Cerebellar cortex (tissue), 1 donor: ENCODE results near the gene GAR1.
"Not testable (repeated sequence)": the region's sequence is repeated elsewhere in the genome, so short reads cannot be mapped to it uniquely, and the experiment has no call there.

Experiments used
- DNase-seq: peaks from one replicate; pipeline ENCODE4 v3.0.0-alpha.2; 2015; ENCODE audit warnings: low spot score

Gene GAR1

DNA sequence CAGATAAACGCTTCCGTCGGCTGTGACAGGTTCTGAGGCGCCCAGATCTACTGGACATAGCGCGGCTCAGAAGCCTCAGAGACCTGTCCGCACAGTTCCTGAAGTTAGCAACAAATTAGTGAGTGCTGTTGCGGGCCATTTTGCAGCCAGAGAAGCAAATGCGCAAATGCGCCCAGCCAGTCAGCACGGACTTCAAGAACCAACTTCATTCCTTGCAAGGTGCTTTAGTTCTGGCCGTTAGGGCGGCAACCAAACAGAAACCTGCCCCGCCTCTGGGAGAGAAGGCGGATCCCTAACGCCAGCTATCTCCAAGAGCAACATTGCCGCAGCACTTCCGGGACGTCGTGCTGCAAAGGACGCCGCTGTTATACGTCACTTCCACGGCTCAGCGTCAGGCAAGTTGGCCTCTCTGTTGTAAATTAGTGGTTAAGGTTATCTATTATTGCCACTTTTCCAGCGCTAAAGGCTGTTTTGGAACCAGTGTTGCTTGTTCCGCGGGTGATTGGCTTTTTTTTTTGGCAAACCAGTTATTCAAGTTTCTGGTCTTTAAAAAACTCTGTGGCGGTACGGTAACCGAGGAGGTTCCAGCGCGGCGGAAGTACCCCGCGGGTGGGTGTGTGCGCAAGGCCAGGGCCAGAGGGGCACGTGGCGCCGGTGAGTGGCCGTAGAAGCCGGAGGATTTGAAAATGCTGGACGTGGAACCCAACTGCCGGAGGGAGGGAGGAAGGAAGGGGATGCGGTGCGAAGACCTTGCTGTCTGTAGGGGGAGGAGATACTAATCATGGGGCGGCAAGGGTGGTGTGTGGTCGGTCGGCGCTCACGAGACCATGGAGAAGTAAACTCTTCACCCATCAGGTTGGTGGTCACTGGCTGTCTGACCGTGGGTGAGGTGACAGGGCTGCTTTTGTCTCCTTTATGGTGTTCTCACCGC lies at the start of gene GAR1:
Gene GAR1 (plus strand): TSS at position 612 of the 931 bp plus-strand sequence. CDS start 403 bp downstream, outside the sequence.
- DNase-seq = peak; percentile 96

DNA sequence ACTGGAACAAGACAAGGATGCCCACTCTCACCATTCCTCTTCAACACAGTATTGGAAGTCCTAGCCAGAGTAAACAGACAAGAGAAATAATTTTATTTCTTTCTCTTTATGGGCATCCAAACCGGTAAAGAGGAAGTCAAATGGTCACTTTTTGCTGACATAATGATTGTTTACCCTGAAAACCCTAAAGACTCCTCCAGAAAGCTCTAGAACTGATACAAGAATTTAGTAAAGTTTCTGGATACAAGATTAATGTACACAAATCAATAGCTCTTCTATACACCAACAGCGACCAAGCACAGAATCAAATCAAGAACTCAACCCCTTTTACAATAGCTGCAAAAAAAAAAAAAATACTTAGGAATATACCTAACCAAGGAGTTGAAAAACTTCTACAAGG lies 33.5 kb upstream of the GAR1 start:
- DNase-seq = not testable (repeated sequence)

DNA sequence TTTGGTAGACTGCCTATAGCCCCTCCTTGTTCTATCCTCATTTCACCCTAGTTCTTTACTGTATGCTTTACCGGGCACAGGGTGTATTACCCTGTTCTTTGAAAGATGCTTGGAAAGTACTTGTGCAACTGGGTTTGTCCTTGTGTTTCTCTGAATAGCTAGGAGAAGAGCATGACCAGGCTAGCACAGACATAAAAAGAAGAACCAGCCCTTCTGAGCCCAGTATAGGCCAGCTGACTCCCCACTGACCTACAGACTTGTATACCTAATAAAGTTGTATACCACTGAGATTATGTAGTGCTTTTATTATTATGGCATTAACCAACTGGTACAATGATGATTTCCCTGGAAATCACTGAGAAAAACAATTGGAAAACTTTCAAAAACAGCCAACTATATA lies 28.7 kb upstream of the GAR1 start:
- no peak for DNase-seq

DNA sequence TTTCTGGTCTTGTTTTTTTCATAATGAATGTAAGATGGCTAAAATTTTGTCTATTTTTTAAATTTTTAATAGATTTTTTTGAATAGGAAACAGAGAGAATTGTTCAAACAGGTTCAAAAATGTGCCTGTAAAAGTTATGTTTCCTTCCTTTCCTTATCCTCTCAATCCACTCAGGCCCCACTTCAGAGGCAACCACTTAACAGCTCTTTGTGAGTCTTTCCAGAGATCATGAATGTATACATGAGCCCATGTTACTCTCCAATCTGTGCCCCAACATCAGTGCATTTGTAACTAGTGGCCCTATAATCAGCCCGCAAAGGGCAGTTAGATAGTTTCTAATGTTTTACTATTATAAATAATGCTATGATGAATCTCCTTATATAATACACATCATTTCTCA lies 27.8 kb upstream of the GAR1 start:
- DNase-seq = no peak

DNA sequence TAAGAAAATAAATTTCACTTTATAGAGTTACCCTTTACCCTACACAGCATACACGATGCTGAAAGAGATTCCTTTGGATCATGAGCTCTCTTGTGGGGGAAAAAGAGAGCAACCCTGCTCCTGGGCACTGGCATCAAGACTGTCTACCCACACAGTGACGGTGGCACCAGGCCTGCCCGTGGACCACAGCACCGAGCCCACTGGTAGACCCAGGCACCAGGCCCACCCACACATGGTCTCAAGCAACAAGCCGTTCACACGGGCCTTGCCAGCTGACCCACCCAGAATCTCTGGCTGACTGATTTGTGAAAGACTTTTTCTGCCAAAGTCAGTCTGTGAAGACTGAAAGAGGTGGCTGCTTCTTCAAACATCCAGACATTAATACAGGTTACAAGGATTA lies 20.5 kb upstream of the GAR1 start:
- DNase-seq = no peak

DNA sequence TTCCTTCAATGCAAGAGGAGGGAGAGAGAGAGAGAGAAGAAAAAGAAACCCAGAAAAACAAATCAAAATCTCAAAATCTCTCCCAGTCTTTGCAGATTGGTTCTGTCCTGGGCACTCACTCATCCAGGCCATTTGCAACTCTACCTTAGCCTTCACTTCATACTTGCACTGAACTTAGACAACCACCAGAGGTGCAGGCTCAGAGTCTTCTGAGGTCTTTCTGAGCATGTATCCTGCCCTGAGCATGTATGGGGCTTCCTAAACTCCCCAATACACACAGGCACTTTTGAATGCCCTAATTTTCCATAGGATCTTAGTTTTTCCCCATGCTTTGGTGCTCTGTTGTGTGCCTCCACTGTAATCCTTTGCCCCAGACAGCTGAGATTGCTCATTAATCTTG lies 16.7 kb upstream of the GAR1 start:
- no peak for DNase-seq

DNA sequence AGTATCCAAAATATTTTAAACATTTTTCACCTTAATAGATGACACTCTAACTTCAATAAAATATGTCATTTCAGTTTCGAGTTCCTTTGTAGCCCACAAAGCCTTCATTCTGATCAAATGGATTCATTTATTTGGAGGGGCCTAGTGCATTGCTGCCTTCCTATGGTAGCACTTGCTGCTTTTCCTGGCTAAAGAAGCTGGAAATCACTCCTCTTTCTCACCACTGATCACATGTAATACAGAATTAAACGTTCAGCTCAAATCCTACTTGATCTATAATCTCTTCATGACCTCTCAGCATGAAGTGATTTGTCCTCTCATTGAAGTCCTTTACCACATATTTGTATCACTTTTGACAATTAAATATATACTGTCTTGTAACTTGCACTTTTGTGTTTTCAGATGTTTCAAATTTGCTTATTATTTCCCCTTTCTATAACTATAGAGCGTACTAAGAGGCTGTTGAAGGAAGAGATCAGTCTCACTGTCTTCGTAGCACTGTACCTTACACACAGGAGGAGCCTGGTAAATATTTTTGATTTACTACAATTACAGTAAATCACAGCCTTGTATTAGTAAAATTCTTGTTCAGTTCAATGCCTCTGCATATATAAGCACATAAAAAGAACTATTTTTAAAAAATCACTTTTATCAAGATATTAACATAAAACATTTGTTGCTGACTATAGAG lies 14.3 kb upstream of the GAR1 start:
- DNase-seq = no peak

DNA sequence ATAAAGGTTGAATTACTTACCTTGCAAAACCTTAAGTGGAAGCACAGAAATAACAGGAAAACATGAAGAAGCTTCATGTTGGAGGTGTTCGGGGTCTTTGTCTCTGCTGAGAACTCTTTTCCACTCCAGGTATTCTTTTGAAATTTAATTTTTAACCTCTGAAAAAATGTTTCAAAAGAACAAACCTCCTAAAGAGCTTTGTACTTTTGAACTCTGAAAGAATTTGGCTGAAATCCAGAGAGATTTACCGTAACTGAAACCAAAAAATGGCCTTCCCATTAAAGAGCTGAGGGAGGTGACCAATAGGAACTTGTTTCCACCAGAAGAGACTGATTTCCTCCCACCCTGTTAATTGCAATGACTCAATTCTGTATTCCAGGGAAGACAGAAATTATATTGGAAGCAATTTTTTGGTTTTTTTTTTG lies 13.7 kb upstream of the GAR1 start, which contains the start of gene CFI:
Gene CFI (minus strand): TSS at position 105 of the 425 bp plus-strand sequence. CDS start 28 bp downstream, at position 77.
- DNase-seq = no peak

DNA sequence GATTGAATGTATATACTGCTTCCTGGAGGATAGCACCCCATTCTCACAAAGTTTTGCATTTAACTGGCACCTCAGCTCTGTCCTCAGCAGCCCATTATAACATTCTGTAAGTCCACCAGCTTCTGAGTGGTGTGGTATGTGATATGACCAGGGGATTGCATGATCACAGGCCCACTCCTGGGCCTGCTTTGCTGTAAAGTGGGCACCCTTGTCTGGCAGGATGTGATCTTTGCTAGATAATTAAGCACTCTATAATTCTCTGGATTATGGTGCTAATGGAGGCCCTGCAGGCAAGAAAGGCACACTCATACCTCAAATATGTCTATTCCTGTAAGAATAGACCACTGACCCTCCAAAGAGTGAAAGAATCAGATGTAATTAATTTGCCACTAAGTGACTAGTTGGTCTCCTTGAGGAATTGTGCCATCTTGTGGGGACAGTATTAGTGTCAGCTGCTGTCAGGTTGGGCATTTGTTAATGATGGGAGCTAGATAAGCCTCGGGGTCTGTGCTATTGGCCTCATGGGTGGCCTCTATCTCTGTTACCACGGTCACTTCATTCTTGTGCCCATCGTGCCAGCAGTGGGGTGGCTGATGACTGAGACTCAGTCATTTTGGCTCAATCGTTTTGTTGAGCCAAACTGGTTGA lies 11.5 kb upstream of the GAR1 start:
- peak; percentile 28 for DNase-seq

DNA sequence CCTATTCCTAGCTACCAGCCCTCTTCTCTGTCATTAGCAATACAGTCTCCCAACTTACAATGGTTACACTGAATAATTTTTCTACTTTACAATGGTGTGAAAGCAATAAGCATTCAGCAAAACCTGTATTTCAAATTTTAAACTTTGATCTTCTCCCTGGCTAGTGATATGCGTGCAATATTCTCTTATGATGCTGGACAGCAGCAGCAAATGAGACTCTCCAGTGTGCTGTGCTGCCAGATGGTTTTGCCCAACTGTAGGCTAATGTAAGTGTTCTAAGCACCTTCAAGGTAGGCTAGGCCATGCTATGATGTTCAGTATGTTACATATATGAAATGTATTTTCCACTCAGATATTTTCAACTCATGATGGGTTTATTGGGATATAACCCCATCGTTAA lies 5.9 kb upstream of the GAR1 start:
- no peak for DNase-seq

DNA sequence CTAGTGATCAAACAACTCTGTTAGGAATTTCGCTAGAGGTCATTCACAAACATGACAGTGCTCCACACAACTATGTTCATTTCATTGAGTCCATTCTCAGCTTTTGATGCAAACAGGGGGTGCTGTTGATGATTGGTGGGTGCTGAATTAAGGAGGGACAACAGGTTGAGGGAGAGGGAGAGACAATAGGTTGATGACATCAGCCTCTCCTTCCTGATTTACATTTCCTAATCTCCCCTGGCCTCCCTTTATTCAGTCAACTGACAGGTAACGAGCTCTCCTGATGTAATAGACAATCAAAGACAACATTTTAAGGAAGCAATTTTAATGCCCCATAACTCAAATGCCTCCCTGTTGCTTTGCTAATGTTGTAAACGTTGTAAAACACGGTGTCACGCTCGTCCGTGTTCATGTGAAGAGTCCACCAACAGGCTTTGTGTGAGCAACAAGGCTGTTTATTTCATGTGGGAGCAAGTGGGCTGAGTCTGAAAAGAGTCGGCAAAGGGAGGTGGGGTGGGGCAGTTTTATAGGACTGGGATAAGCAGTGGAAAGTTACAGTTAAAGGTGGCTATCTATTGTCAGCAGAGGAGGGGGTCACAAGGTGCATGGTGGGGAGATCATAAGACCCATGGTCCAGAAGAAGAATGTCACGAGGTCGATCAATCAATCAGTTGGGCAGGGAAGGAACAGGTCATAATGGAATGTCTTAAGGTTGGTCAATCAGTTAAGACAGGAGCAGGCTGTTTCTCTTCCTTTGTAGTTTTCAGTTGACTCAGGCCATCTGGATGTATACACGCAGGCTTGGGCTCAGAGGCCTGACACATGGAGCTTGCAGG lies 4.8 kb upstream of the GAR1 start:
- no peak for DNase-seq

DNA sequence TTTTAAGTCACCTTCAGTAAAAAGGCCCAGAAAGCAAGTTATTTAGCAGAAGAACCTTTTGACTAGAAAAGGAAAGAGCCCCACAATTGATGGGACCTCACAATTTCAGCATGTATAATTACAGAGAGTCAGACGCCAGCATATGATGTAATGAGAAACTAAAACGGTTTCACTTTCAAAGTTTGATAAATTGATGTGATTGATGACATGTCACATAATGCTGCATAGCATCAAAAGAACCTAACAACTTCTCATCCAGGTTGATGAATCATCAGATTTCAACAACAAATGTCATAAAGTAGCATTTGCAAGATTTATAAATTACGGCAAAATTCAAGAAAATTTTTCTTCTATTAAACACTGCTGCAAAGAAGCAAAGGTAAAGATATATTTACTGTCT lies 3.9 kb upstream of the GAR1 start:
- no peak for DNase-seq

DNA sequence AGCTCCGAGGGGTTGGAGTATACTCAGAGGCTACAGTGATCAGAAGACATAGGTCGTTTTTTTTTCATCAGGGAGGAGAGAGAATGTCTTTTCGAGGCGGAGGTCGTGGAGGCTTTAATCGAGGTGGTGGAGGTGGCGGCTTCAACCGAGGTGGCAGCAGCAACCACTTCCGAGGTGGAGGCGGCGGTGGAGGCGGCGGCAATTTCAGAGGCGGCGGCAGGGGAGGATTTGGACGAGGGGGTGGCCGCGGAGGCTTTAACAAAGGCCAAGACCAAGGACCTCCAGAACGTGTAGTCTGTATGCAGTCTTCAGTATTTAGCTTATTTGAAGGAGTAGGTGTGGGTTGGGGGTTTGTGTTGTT lies 500 bp downstream of the GAR1 start:
- no peak for DNase-seq

DNA sequence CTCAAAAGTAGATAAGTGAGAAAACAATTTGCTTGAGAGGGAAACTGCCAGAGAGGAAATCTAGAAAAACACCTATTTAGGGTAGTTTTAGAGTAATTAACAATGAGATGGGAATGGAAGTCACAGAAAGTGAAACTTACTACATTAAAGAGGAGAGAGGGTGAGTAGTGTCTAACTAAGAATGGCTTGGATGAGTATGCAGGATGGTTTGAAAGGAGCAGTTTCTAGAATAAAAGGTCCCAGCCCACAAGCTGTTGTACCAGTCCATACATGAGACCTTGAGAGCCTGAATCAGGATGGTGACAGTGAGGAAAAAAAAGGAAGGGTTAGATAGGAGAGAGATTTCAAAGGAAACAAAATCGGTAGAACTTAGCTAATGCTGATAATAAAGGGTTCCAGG lies 1.3 kb downstream of the GAR1 start:
- no peak for DNase-seq

DNA sequence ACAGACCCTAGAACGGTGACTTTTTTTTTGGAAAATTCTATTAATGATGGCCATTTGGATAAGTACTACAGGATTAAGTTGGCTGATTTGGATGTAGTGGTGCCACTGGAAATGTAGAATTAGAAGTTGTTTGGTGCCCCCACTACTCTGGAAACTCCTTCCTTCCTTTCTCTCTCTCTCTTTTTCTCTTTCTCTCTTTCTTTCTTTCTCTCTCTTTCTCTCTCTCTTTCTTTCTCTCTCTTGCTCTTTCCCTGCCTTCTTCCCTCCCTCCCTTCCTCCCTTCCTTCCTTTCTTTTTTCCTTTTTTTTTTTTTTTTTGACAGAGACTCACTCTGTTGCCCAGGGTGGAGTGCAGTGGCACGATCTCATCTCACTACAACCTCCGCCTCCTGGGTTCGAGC lies 2.7 kb downstream of the GAR1 start:
- DNase-seq = no peak

DNA sequence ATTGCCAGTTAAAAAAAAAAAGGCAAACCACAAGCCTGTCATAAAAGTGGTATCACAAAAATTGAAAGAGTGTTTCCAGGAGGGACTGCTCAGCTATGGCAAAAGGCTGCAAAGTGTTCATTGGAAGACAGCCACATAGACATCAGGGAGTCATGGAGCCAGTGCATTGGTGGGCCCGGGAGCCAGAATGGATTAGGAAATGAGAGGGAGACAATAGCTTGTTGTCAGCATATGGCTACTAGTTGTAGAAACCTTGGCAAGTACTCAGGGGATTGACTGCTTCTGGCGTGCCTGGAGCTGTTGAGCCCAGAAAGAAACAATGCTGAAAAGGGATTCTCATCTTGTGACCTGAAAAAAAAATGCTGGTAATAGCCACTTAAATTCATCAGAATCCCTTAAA lies 5.0 kb downstream of the GAR1 start:
- DNase-seq = peak; percentile 16

DNA sequence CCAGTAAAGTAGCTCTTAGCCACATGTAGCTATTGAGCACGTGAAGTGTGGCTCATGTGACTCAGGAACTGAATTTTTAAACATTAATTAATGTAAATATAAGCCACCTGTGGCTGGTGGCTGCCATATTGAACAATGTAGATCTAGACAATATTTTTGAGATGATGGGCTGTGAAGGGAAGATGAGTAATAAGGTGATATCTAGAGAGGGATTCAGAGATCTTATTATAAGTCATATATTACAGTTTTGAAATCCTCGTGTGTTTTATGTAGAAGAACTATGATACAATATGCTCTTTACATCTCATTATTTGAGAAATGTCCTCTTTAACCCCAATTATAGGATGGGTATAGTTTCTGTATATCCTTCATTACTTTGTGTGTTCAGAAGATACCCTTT lies 5.6 kb downstream of the GAR1 start:
- no peak for DNase-seq

DNA sequence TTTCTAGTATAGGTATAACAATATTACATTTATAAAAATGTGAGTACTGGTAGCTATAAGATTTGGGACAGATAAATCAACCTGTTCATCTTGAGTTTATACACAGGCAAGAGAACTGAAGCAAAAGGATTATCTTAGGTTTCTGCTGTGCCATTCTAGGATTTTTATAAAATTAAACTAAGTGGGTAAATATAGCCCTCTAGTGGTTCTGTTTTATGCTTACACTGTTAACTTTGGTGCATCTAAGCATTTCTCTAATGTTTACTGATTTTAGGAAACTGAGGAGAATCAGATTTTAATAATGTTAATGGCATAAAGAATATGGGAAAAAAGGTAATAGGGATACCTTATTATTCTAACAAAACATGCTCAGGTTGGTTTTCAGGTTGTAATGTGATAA lies 11.2 kb downstream of the GAR1 start:
- peak; percentile 24 for DNase-seq

DNA sequence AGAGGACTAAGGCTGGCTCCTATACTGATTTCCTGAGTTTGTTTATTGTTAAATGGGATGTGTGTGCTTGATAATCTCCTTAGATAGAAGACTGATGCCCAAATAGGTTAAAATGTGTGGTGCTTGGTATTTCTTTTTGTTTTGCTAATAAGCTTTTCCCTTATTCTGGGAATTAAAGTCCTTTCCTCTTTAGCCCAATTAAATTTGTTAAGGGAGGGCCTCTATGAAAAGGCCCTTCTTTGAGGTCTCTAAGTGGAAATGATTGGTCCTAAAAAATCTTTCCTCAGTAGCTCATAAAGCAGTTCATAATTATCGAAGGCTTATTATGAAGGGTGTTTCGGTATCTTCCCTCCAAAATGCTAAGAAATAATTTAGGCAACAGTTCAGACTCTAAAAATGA lies 12.1 kb downstream of the GAR1 start, which contains the start of gene RRH:
Gene RRH (plus strand): TSS at position 301 of the 400 bp plus-strand sequence. CDS start 56 bp downstream, at position 357.
- no peak for DNase-seq

DNA sequence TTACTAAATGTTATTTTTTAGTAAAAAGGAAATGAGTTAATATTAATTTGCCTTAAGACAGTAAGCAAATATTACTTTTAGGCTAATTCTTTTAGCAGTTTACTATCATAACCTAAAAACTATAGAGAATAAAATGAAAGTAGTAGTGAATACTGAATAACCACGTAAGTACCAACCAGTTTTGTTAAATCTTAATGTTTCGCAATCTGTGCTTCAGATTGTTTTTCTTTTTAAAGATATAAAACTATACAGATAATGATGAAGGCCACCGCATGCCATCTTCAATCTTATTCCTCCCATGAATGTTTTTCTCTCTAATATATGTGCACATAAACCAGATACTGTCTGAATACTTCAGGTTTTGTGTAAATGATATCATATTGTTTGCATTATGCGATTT lies 18.2 kb downstream of the GAR1 start:
- no peak for DNase-seq

DNA sequence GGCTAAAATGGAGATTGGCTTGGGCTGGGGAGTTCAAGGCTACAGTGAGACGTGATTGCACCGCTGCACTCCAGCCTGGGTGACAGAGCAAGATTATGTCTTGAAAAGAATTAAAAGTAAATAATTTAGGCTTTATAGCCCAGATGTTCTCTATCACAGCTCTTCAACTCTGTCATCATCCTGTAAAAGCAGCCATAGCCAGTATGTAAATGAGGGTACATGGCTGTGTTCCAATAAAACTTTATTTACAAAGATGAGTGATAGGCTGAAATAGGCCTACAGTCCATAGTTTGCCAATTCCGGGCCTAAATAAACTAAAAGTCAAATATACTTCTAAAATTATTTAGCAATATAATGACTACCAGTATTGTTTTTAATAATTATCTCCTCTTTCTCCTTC lies 21.4 kb downstream of the GAR1 start:
- DNase-seq = no peak
